Activated naive CD4-positive, alpha-beta T cell treated with Interleukin-2 at 50 U/mL for 16 hours (primary cell): ENCODE results near the gene THPO.
"Not testable (repeated sequence)": the region's sequence is repeated elsewhere in the genome, so short reads cannot be mapped to it uniquely, and the experiment has no call there.

Experiments
- DNase-seq: peaks from one replicate; pipeline ENCODE4 v3.0.0-alpha.2; 2020

THPO gene

GRCh38 chr3:184347321-184348056, 30.5 kb downstream of the THPO start:
- no peak for DNase-seq

- DNase-seq = no peak
Measured at GRCh38 chr3:184346480-184347190, 31.4 kb downstream of the THPO start.

- DNase-seq = no peak
Measured at GRCh38 chr3:184345317-184346144, 32.5 kb downstream of the THPO start.

DNA sequence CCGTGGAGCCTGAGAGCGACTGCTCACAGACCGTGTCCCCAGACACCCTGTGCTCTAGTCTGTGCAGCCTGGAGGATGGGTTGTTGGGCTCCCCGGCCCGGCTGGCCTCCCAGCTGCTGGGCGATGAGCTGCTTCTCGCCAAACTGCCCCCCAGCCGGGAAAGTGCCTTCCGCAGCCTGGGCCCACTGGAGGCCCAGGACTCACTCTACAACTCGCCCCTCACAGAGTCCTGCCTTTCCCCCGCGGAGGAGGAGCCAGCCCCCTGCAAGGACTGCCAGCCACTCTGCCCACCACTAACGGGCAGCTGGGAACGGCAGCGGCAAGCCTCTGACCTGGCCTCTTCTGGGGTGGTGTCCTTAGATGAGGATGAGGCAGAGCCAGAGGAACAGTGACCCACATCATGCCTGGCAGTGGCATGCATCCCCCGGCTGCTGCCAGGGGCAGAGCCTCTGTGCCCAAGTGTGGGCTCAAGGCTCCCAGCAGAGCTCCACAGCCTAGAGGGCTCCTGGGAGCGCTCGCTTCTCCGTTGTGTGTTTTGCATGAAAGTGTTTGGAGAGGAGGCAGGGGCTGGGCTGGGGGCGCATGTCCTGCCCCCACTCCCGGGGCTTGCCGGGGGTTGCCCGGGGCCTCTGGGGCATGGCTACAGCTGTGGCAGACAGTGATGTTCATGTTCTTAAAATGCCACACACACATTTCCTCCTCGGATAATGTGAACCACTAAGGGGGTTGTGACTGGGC, 33.3 kb downstream of the THPO start:
- DNase-seq = no peak

- DNase-seq = no peak
Measured at GRCh38 chr3:184343200-184343876, 34.7 kb downstream of the THPO start.

- no peak for DNase-seq
Measured at GRCh38 chr3:184341925-184342324, 36.1 kb downstream of the THPO start.

- DNase-seq = not testable (repeated sequence)
Measured at GRCh38 chr3:184339451-184340135, 38.4 kb downstream of the THPO start.

DNA sequence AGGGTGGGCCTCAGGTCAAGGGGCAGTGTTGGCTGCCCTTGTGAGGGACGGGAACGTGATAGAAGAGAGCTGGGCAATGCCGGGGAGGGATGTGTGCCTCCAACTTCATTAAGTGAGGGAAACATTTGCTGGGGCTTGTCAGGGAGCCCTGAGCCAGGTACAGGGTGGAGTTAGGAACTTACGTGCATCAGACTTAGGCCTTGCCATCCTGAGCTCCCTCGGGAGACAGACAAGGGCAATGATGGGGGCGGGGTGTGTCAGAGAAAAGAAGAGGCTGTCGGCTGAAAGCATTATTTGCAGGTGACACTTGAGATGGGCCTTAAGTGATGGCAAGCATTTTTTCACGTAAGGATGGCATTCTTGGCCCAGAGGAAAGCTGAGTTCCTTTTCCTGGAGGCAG, 39.0 kb downstream of the THPO start:
- no peak for DNase-seq

GRCh38 chr3:184338511-184338945, 39.5 kb downstream of the THPO start:
- no peak for DNase-seq

- DNase-seq = no peak
Measured at GRCh38 chr3:184337981-184338380, 40.0 kb downstream of the THPO start.

GRCh38 chr3:184337399-184337714, 40.6 kb downstream of the THPO start, which contains the start of gene FAM131A:
Gene FAM131A (plus strand): TSS chr3:184337600. CDS start chr3:184337631, 31 bp downstream.
- DNase-seq = no peak

DNA sequence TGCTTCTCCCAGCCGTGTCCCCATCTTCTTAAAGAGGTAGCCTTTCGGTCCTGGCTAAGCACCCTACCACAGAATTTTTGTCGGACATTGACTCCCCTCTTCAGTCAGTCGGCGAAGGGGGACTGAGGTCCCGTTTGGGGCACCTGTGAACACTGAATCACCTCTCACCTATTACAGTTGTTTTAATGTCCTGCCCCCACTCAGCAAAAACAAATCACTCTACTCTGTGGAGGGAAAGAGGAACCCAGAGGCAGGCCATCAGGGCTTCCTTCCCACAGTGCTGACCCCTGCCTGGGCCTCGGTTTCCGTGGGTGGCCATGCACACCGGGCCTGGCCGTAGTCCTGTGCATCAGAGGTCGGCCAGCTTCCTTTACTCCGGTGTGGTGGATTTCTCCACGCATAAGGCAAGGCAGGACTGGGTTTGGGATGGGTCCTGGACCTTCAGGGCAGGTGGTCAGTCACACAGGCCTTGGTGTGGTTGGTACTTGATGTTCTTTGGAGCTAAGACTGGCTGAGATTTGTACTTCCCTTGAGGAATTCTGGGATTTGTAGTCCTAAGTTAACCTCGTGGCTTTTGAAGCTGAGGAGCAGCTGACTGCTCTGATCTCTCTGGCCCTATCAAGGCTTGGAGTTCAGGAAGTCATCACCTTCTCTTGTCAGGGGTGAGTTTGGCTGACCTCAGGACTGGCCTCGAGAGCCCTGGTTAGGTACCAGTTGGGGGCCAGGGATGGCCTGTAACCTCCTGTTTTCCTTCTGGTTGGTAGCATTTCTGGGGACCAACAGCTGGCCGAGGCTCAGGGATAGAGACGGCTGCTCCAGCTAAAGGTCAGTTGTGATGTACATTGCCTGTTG, 41.2 kb downstream of the THPO start:
- DNase-seq = no peak

DNA sequence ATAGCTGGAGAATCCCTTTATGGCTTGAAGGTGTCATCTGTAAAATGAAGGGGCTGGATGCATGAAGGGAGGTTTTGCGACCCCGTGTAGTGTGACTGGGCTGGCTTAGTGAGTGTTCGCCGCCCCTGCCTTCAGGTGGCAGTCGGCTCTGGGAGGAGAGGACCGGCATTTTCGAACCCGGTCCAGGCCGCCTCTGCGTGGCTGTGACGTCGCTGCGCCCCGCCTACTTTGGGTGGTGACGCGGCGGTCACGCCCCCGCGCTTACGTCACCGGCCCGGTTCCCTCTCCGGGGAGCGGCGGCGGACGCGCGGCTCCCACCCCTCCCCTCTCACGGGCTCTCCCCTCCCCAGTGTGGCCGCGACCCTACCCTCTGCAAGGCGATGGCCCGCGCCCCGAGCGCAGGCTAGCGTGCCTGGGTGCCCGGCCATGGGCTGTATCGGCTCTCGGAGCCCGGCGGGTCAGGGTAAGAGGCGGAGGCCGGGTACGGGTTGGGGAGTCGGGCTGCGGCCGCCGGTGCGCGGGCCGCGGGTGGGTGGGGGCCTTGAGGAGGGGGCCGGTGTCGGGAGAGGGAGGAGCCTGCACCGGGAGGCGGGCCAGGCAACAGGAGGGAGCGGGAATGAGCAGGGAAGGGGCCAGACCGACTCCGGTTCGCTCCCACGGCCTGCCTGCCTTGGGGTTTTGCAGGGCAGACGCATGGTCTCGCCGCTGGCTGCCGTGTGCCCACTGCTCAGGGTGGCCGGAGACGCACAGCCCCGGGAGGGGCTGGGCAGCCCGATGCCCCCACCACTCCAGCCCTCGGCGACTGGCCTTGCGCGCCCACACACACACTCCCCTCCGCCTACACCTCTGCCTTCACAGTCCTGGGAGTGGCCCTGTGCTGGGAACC, 42.1 kb downstream of the THPO start:
- peak; percentile 87 for DNase-seq

DNA sequence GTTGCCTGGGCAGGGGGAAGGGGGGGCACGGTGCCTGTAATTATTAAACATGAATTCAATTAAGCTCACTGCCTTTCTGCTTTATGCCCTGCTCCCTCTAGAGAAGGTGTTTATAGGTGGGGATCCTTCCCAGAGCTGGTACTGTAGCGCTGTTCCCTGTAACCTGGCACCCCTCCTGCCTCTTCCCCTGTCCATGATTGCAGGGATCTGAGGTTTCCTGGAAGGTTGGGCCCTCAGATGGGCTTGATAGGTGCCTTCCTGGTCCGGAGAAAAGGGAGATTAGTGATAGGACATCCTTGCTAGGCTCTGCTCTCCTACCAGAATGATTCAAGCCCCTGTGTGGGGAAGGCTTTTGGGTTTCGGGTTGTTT, 42.7 kb downstream of the THPO start:
- no peak for DNase-seq

DNA sequence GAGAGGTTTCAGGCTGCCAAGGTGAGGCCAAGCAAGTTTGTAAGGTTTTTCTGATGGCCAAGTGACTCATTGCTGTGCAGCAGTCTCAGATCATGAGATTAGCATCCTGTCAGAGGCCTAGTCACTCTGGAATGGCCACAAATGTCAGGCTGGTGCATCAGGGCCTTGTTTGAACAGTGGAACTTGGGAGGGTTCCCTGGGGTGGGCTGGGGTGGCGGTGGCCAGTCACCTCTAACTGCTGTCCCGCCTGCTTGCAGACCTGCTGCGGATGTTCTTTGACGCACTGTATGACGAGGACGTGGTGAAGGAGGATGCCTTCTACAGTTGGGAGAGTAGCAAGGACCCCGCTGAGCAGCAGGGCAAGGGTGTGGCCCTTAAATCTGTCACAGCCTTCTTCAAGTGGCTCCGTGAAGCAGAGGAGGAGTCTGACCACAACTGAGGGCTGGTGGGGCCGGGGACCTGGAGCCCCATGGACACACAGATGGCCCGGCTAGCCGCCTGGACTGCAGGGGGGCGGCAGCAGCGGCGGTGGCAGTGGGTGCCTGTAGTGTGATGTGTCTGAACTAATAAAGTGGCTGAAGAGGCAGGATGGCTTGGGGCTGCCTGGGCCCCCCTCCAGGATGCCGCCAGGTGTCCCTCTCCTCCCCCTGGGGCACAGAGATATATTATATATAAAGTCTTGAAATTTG, 43.4 kb downstream of the THPO start:
- peak; percentile 49 for DNase-seq

DNA sequence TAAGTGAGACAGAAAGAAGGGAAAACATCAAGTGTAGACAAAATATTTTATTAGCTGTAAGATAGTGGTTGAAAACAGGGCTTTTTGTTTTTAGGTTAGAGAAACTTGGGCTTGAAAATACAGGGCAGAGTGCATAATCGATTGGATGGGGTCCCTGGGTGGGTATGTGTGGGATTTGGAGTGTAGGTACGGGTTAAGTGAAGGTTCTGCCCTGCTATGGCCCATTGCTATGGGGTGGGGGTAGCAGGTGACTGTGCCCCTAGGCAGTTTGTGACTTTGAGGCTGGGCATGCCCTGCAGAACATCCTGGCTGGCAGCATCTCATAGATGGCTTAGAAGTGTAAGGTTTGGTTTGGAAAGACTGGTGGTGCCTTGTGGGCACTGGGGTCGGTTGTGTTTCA, 44.3 kb downstream of the THPO start:
- no peak for DNase-seq

- no peak for DNase-seq
Measured at GRCh38 chr3:184333190-184333589, 44.8 kb downstream of the THPO start.

DNA sequence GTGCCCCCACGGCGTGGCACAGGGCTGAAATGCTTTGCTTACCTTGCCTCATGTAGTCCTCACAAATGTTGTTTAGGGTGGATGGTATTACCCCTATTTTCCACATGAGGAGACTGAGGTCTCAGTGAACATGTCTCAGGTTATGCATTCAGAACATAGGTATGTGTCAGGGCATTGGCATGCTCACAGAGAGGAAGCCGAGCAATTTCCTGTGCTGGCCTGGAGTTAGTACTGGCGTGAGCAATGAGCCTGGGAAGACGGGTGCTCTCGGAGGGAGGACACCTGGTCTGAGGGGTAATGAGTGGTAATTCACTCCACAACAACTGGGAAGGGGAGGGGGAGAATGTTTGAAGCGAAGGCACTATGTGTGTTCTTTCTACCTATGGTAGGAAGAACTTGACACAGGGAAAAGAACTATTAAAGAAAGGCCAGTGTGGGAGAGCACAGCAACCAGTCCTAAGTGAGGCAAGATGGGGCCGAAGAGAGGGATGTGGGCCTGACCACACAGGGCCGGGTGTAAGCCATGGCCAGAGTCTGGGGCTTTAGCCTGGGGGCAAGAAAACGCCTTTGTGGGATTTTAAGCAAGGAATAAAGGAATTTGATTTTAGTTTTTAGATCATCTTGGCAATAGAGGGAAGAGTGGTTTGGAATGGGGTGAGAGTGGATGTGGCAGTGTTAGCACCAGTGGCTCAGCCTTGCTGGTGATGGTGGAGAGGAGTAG, 45.5 kb downstream of the THPO start:
- DNase-seq = no peak
